ENCODE results near the gene HOMEZ.

The HOMEZ gene

GRCh38 chr14:23259426-23259825 is 26.5 kb downstream of the HOMEZ start:
- TF ChIP-seq CTCF (IDR thresholded peaks at IDR 0.05; ENCODE audit: low read depth, low read length) = no peak
- H3K36me3 ChIP-seq = no peaks in the 10 kb centered on the region
- no peak overlapping the region for H3K27ac ChIP-seq
- H3K9me3 ChIP-seq (ENCODE audit: severe bottlenecking) = no peaks in the 10 kb centered on the region
- no peaks in the 10 kb centered on the region for H3K27me3 ChIP-seq (ENCODE audit: insufficient read depth, low read depth, severe bottlenecking)
- DNase-seq = no peak
- no peak overlapping the region for H3K4me3 ChIP-seq (ENCODE audit: low read depth, low read length)

DNA sequence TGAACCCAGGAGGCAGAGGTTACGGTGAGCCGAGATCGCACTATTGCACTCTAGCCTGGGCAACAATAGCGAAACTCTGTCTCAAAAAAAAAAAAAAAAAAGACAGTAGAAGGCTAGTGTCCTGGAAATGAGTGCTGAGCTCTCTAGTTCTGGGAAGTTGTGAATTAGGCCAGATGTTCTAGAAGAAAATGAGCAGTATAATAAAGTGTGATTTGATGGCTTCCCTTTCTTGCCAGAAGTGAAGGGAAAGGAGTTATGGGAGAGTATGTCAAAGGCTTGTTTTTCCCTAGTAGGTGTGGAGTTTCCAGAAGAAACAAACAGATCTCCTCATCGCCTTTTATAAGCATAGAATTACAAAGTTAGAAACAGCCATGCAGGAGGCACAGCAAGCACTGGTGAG is 27.7 kb downstream of the HOMEZ start:
- Histone ChIP-seq H3K36me3 (no peaks in the 10 kb centered on the region), H3K4me3 (ENCODE audit: low read depth, low read length) (no peak overlapping the region), H3K27ac (no peak overlapping the region), H3K27me3 (ENCODE audit: insufficient read depth, low read depth, severe bottlenecking) (no peaks in the 10 kb centered on the region), H3K9me3 (ENCODE audit: severe bottlenecking) (no peaks in the 10 kb centered on the region)
- DNase-seq = no peak
- TF ChIP-seq CTCF (IDR thresholded peaks at IDR 0.05; ENCODE audit: low read depth, low read length) = no peak

DNA sequence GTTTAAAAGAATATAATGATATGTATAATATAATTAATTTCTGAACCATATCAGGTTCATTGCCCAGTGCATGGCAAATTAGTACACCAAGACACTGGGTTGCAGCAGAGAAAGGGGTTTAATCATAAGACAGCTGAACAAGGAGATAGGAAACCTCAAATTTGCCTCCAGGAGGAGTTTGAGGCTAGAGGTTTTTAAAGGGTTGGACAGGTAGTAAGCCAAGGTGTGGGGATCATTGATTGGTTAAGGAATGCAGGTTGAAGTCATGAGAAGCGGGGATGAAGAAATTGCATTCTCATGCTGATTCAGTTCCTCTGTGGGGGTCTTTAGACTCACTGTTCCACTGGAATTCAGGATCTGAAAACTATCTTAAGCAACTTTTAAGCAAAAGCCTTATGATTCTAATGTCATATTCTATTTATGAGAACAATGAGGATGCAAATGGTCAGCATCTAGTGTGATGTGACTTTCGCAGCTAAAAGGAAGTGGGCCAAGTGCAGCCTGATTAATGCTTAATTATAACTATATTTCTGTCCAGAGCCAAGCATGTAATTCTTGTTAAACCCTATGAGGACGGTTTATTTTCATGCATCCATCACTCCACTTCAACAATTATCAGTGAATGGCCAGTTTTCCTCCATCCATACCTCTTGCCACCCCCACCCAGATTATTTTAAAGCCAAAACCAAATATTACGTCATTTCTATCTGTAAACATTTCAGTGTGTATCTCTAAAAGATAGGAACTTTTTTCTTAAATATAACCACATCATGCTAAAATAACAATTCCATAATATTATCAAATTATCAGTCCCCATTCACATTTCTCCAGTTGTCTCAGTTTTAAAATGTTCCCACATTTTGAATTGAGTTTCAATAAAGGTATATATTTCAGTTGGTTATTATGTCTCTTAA is 33.3 kb downstream of the HOMEZ start:
- TF ChIP-seq CTCF (IDR thresholded peaks at IDR 0.05; ENCODE audit: low read depth, low read length) = no peak
- Histone ChIP-seq H3K27me3 (ENCODE audit: insufficient read depth, low read depth, severe bottlenecking) (no peaks in the 10 kb centered on the region), H3K9me3 (ENCODE audit: severe bottlenecking) (no peaks in the 10 kb centered on the region), H3K36me3 (no peaks in the 10 kb centered on the region), H3K4me3 (ENCODE audit: low read depth, low read length) (no peak overlapping the region), H3K27ac (no peak overlapping the region)
- no peak for DNase-seq

- no peak overlapping the region for H3K27ac ChIP-seq
- no peaks in the 10 kb centered on the region for H3K36me3 ChIP-seq
- no peak overlapping the region for H3K4me3 ChIP-seq (ENCODE audit: low read depth, low read length)
- H3K9me3 ChIP-seq (ENCODE audit: severe bottlenecking) = no peaks in the 10 kb centered on the region
- H3K27me3 ChIP-seq (ENCODE audit: insufficient read depth, low read depth, severe bottlenecking) = no peaks in the 10 kb centered on the region
- TF ChIP-seq CTCF (IDR thresholded peaks at IDR 0.05; ENCODE audit: low read depth, low read length) = no peak
- no peak for DNase-seq
These were observed 33.9 kb downstream of the HOMEZ start for GRCh38 chr14:23252006-23252405.

DNA sequence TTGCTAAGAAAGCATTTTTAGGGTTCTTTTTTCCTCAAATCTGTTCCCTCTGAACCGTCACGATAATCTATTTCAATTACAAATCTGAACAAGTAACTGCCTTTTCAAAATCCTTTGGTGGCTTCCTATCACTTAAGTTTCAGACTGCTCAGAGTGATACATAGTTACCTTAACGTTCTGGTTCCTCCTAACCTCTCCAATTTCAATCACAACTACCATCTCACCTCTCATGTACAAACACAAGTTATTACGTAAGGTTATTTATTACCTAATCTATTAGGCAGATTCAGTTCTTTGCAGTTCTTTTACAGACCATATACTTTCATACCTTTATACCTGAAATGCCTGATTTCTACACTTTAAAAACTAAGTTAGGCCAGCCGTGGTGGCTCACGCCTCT is 36.1 kb downstream of the HOMEZ start:
- no peak for TF ChIP-seq CTCF (IDR thresholded peaks at IDR 0.05; ENCODE audit: low read depth, low read length)
- Histone ChIP-seq H3K4me3 (ENCODE audit: low read depth, low read length) (no peak overlapping the region), H3K27ac (no peak overlapping the region), H3K9me3 (ENCODE audit: severe bottlenecking) (no peaks in the 10 kb centered on the region), H3K36me3 (no peaks in the 10 kb centered on the region), H3K27me3 (ENCODE audit: insufficient read depth, low read depth, severe bottlenecking) (no peaks in the 10 kb centered on the region)
- no peak for DNase-seq

GRCh38 chr14:23248601-23249000 is 37.3 kb downstream of the HOMEZ start:
- Histone ChIP-seq H3K4me3 (ENCODE audit: low read depth, low read length) (no peak overlapping the region), H3K9me3 (ENCODE audit: severe bottlenecking) (no peaks in the 10 kb centered on the region), H3K27me3 (ENCODE audit: insufficient read depth, low read depth, severe bottlenecking) (no peaks in the 10 kb centered on the region), H3K36me3 (no peaks in the 10 kb centered on the region), H3K27ac (no peak overlapping the region)
- DNase-seq = peak; percentile 67
- TF ChIP-seq CTCF (IDR thresholded peaks at IDR 0.05; ENCODE audit: low read depth, low read length) = no peak
